ENCODE measurements around the gene UBTF. TPM values are rescaled to one million over a fixed set of nuclear protein-coding genes. Genes with fewer than 3 reads are reported as not detected.

Gene UBTF
- polyA plus RNA-seq, 1 donor (not counting 4 experiments of a cell fraction or from before 2014, with no cell fraction given): 23.0 TPM

GRCh38 chr17:44216694-44217093 lies 2.8 kb downstream of the UBTF start:
- dilution Hi-C loops (cut with MboI; ENCODE audit: extremely low pct_ligation_motif_present, low sequenced_read_pairs): no loop called here
- TF ChIP-seq EZH2 (IDR thresholded peaks at IDR 0.05; ENCODE audit: low read length): no peak
- TF ChIP-seq CTCF (optimal IDR thresholded peaks at IDR 0.05 in 1 of 3, IDR thresholded peaks at IDR 0.05 in 1 of 3, conservative IDR thresholded peaks at IDR 0.05 in 1 of 3; ENCODE audit: extremely low read depth in 1 of 3, insufficient read depth in 2 of 3, low read length in 3 of 3): no peak
- Histone ChIP-seq H2AFZ (ENCODE audit: control insufficient read depth, low read length) (no peak overlapping the region), H3K27ac (ENCODE audit: control insufficient read depth, insufficient read depth, low read length) (no peak overlapping the region), H3K4me3 (ENCODE audit: control insufficient read depth in 2 of 3, extremely low read depth in 1 of 3, insufficient read depth in 2 of 3, low read depth in 1 of 3, low read length in 3 of 3) (no peak overlapping the region), H3K79me2 (ENCODE audit: control insufficient read depth, insufficient read depth, low read length) (peaks cover 24% of the 10 kb centered on the region), H3K36me3 (ENCODE audit: control insufficient read depth in 2 of 2, extremely low read depth in 1 of 2, insufficient read depth in 2 of 2, low read length in 2 of 2) (peaks cover 30 to 31% of the 10 kb centered on the region in 2 experiments), H3K27me3 (ENCODE audit: control insufficient read depth, extremely low read depth, insufficient read depth, low read length) (no peaks in the 10 kb centered on the region), H3K9ac (ENCODE audit: control insufficient read depth, extremely low read depth, insufficient read depth, low read length) (no peak overlapping the region), H3K9me1 (ENCODE audit: control insufficient read depth, extremely low read depth, insufficient read depth, low read length) (no peaks in the 10 kb centered on the region), H3K9me3 (ENCODE audit: control insufficient read depth, low read depth, low read length) (no peaks in the 10 kb centered on the region), H3K4me2 (ENCODE audit: control insufficient read depth, extremely low read depth, insufficient read depth, low read depth, low read length) (no peak overlapping the region), H4K20me1 (ENCODE audit: control insufficient read depth, extremely low read depth, insufficient read depth, low read length) (no peaks in the 10 kb centered on the region), H3K4me1 (ENCODE audit: control insufficient read depth, extremely low read depth, insufficient read depth, low read length) (peaks cover 15% of the 10 kb centered on the region)
- DNase-seq (ENCODE audit: low read depth, low spot score) (no peak), FAIRE-seq (no peak)

GRCh38 chr17:44216173-44216572 lies 3.3 kb downstream of the UBTF start:
- Histone ChIP-seq H3K4me1 (ENCODE audit: control insufficient read depth, extremely low read depth, insufficient read depth, low read length) (peaks cover 15% of the 10 kb centered on the region), H3K9ac (ENCODE audit: control insufficient read depth, extremely low read depth, insufficient read depth, low read length) (no peak overlapping the region), H3K27me3 (ENCODE audit: control insufficient read depth, extremely low read depth, insufficient read depth, low read length) (no peaks in the 10 kb centered on the region), H3K9me1 (ENCODE audit: control insufficient read depth, extremely low read depth, insufficient read depth, low read length) (no peaks in the 10 kb centered on the region), H3K79me2 (ENCODE audit: control insufficient read depth, insufficient read depth, low read length) (peaks cover 24% of the 10 kb centered on the region), H3K9me3 (ENCODE audit: control insufficient read depth, low read depth, low read length) (no peaks in the 10 kb centered on the region), H3K36me3 (ENCODE audit: control insufficient read depth in 2 of 2, extremely low read depth in 1 of 2, insufficient read depth in 2 of 2, low read length in 2 of 2) (peaks cover 35 to 36% of the 10 kb centered on the region in 2 experiments), H4K20me1 (ENCODE audit: control insufficient read depth, extremely low read depth, insufficient read depth, low read length) (no peaks in the 10 kb centered on the region), H3K4me3 (ENCODE audit: control insufficient read depth in 2 of 3, extremely low read depth in 1 of 3, insufficient read depth in 2 of 3, low read depth in 1 of 3, low read length in 3 of 3) (no peak overlapping the region), H3K4me2 (ENCODE audit: control insufficient read depth, extremely low read depth, insufficient read depth, low read depth, low read length) (no peak overlapping the region), H2AFZ (ENCODE audit: control insufficient read depth, low read length) (no peak overlapping the region), H3K27ac (ENCODE audit: control insufficient read depth, insufficient read depth, low read length) (no peak overlapping the region)
- FAIRE-seq: no peak
- no peak for DNase-seq (ENCODE audit: low read depth, low spot score)
- dilution Hi-C loops (cut with MboI; ENCODE audit: extremely low pct_ligation_motif_present, low sequenced_read_pairs): no loop called here
- TF ChIP-seq CTCF (optimal IDR thresholded peaks at IDR 0.05 in 1 of 3, IDR thresholded peaks at IDR 0.05 in 1 of 3, conservative IDR thresholded peaks at IDR 0.05 in 1 of 3; ENCODE audit: extremely low read depth in 1 of 3, insufficient read depth in 2 of 3, low read length in 3 of 3) (no peak), EZH2 (IDR thresholded peaks at IDR 0.05; ENCODE audit: low read length) (no peak)
